IMR-90 (cell line): Measurements from ENCODE around the gene CENPU. TPM values are rescaled to one million over a fixed set of nuclear protein-coding genes. Genes with fewer than 3 reads are reported as not detected.

ENCODE experiments used
- ATAC-seq: fragments of 200-7000 bp; cut with Tn5 transposase; 2 replicates; pipeline ENCODE4 v1.9.1; 2020; ENCODE audit warnings: low read depth, mild to moderate bottlenecking, moderate library complexity
- BruUV-seq: library from RNA; stranded (reverse); fragments of 400-500 nt; replicated peaks from 2 replicates; lab custom pipeline; 2021; lab: Mats Ljungman, UMichigan
- CTCF ChIA-PET: fragments of 300-600 bp; formaldehyde crosslinking; extraction: SDS; loops from one replicate; lab custom pipeline; 2021; ENCODE audit warnings: antibody characterized with exemption; lab: Yijun Ruan, JAX
- POLR2A ChIA-PET: fragments of 300-600 bp; sonication (Branson Sonifier 250); formaldehyde crosslinking; loops from one replicate; lab custom pipeline; 2022; ENCODE audit warnings: antibody characterized with exemption; ENCODE audit not compliant: unreplicated experiment; lab: Charles Lee
- DNase-seq: peaks from one replicate; pipeline ENCODE4 v3.0.0; 2013
- H2AFZ ChIP-seq: replicated peaks from 2 replicates; pipeline ENCODE3; 2013; ENCODE audit warnings: low read length, mild to moderate bottlenecking; ENCODE audit not compliant: poor library complexity
- H2AK5ac ChIP-seq: 2 replicates; pipeline ENCODE4 v1.6.1; 2013; ENCODE audit warnings: low read depth, low read length, inconsistent platforms
- H2AK9ac ChIP-seq: replicated peaks from 2 replicates; pipeline ENCODE3; 2013; ENCODE audit warnings: mild to moderate bottlenecking, low read depth, low read length, moderate library complexity; ENCODE audit not compliant: poor library complexity
- H2BK120ac ChIP-seq: 2 replicates; pipeline ENCODE4 v1.6.1; 2013; ENCODE audit warnings: low read depth, low read length, inconsistent platforms
- H2BK15ac ChIP-seq: 3 replicates; pipeline ENCODE4 v1.6.1; 2013; ENCODE audit warnings: low read depth, low read length, inconsistent platforms
- H2BK20ac ChIP-seq: 2 replicates; pipeline ENCODE4 v1.6.1; 2013; ENCODE audit warnings: low read depth, mild to moderate bottlenecking, inconsistent platforms, low read length, moderate library complexity
- H2BK5ac ChIP-seq: 2 replicates; pipeline ENCODE4 v1.6.1; 2013; ENCODE audit warnings: mild to moderate bottlenecking, low read depth, low read length, inconsistent platforms; ENCODE audit not compliant: poor library complexity, severe bottlenecking
- H3K14ac ChIP-seq: replicated peaks from 2 replicates; pipeline ENCODE4 v1.6.1; 2013; ENCODE audit warnings: low read depth, low read length, inconsistent platforms
- H3K18ac ChIP-seq: 2 replicates; pipeline ENCODE4 v1.6.1; 2013; ENCODE audit warnings: low read depth, low read length, control low read depth
- H3K23ac ChIP-seq: 2 replicates; pipeline ENCODE4 v1.6.1; 2013; ENCODE audit warnings: low read depth, low read length, inconsistent platforms
- H3K27ac ChIP-seq: 2 replicates; pipeline ENCODE4 v1.5.1; 2013; ENCODE audit warnings: mild to moderate bottlenecking, control low read depth, low read length; ENCODE audit not compliant: insufficient read depth
- H3K27me3 ChIP-seq: 2 replicates; pipeline ENCODE4 v1.6.1; 2013; ENCODE audit warnings: low read length; ENCODE audit not compliant: control insufficient read depth, insufficient read depth
- H3K36me3 ChIP-seq: 2 replicates; pipeline ENCODE4 v1.6.1; 2013; ENCODE audit warnings: low read length, mixed read lengths; ENCODE audit not compliant: control insufficient read depth, insufficient read depth
- H3K4ac ChIP-seq: 2 replicates; pipeline ENCODE4 v1.6.1; 2013; ENCODE audit warnings: low read depth, low read length, inconsistent platforms
- H3K4me1 ChIP-seq: 2 replicates; pipeline ENCODE4 v1.6.1; 2013; ENCODE audit warnings: low read length, mixed read lengths; ENCODE audit not compliant: control insufficient read depth, insufficient read depth
- H3K4me2 ChIP-seq: 2 replicates; pipeline ENCODE4 v1.6.1; 2013; ENCODE audit warnings: low read depth, mild to moderate bottlenecking, control low read depth, low read length, moderate library complexity
- H3K4me3 ChIP-seq: 2 replicates; pipeline ENCODE4 v1.5.1; 2013; ENCODE audit warnings: low read depth, mild to moderate bottlenecking, control low read depth, low read length, moderate library complexity; ENCODE audit not compliant: insufficient read depth
- H3K56ac ChIP-seq: 2 replicates; pipeline ENCODE4 v1.6.1; 2013; ENCODE audit warnings: low read length, inconsistent platforms; ENCODE audit not compliant: insufficient read depth; ENCODE audit errors: extremely low read depth
- H3K79me1 ChIP-seq, 2 experiments: 2 replicates each; pipeline ENCODE4 v1.6.1; 2013; ENCODE audit warnings: low read length in 2 of 2, inconsistent platforms in 1 of 2, low read depth in 1 of 2
- H3K9ac ChIP-seq: 2 replicates; pipeline ENCODE4 v1.6.1; 2013; ENCODE audit warnings: low read depth, low read length, control low read depth
- H3K9me1 ChIP-seq: 2 replicates; pipeline ENCODE4 v1.6.1; 2013; ENCODE audit warnings: low read length, inconsistent platforms; ENCODE audit not compliant: insufficient read depth
- H3K9me3 ChIP-seq: 2 replicates; pipeline ENCODE4 v1.6.1; 2013; ENCODE audit warnings: low read length; ENCODE audit not compliant: control insufficient read depth, insufficient read depth
- H4K20me1 ChIP-seq: 2 replicates; pipeline ENCODE4 v1.6.1; 2013; ENCODE audit warnings: low read length, inconsistent platforms; ENCODE audit not compliant: insufficient read depth
- H4K5ac ChIP-seq: 2 replicates; pipeline ENCODE4 v1.6.1; 2013; ENCODE audit warnings: mild to moderate bottlenecking, low read depth, low read length, control low read depth
- H4K8ac ChIP-seq, 2 experiments: 2 replicates each; pipeline ENCODE4 v1.6.1; 2013; ENCODE audit warnings: low read depth in 2 of 2, low read length in 2 of 2, control low read depth in 1 of 2, inconsistent platforms in 1 of 2
- H4K91ac ChIP-seq: 2 replicates; pipeline ENCODE4 v1.6.1; 2013; ENCODE audit warnings: low read depth, low read length, inconsistent platforms; ENCODE audit not compliant: insufficient read depth
- BHLHE40 ChIP-seq: fragments of 150-350 bp; IDR thresholded peaks from 2 replicates; pipeline ENCODE4 v1.6.1; 2016; ENCODE audit warnings: mild to moderate bottlenecking, low read depth, low read length
- CEBPB ChIP-seq: IDR thresholded peaks from 2 replicates; pipeline ENCODE4 v1.6.1; 2012; ENCODE audit warnings: low read depth, low read length, improper control_type of control experiment
- CHD1 ChIP-seq: IDR thresholded peaks from 2 replicates; pipeline ENCODE4 v1.6.1; 2012; ENCODE audit warnings: low read depth, low read length, improper control_type of control experiment
- FOS ChIP-seq: fragments of 150-350 bp; IDR thresholded peaks from 2 replicates; pipeline ENCODE4 v1.6.1; 2016; ENCODE audit warnings: low read depth, low read length
- MAFK ChIP-seq: IDR thresholded peaks from 2 replicates; pipeline ENCODE4 v1.6.1; 2012; ENCODE audit warnings: low read depth, low read length, improper control_type of control experiment
- MAZ ChIP-seq: IDR thresholded peaks from 2 replicates; pipeline ENCODE4 v1.6.1; 2012; ENCODE audit warnings: low read depth, mild to moderate bottlenecking, low read length, improper control_type of control experiment, moderate library complexity, borderline replicate concordance
- MXI1 ChIP-seq: IDR thresholded peaks from 2 replicates; pipeline ENCODE4 v1.6.1; 2012; ENCODE audit warnings: low read depth, mild to moderate bottlenecking, low read length, moderate library complexity, borderline replicate concordance
- NFE2L2 ChIP-seq: fragments of 150-350 bp; IDR thresholded peaks from 2 replicates; pipeline ENCODE4 v1.6.1; 2016; ENCODE audit warnings: low read depth, mild to moderate bottlenecking, low read length
- POLR2A ChIP-seq: IDR thresholded peaks from 2 replicates; pipeline ENCODE4 v1.6.1; 2012; ENCODE audit warnings: mild to moderate bottlenecking, low read depth, low read length
- RAD21 ChIP-seq: IDR thresholded peaks from 2 replicates; pipeline ENCODE4 v1.6.1; 2012; ENCODE audit warnings: low read length, improper control_type of control experiment
- SMC3 ChIP-seq: fragments of 150-350 bp; IDR thresholded peaks from 2 replicates; pipeline ENCODE4 v1.6.1; 2016; ENCODE audit warnings: low read depth, mild to moderate bottlenecking, antibody characterized with exemption, low read length, moderate library complexity
- WGBS, 2 experiments: methylation state at CpG; one replicate each; pipeline versions ENCODE4 v1.1.5 to v1.1.7; 2013; ENCODE audit warnings: missing lambda C conversion rate in 2 of 2; ENCODE audit not compliant: insufficient read length in 1 of 2; ENCODE audit errors: extremely low coverage in 2 of 2; 5-methylcytosine and 5-hydroxymethylcytosine counted together
- dilution Hi-C: fragments of 300-500 bp; cut with HindIII; formaldehyde crosslinking; loops from one replicate; pipeline ENCODE4 v1.14.3; 2018; ENCODE audit warnings: low sequenced_read_pairs; ENCODE audit not compliant: unreplicated experiment
- in situ Hi-C: fragments of 300-500 bp; cut with MboI; formaldehyde crosslinking; loops from 3 replicates; pipeline ENCODE4 v1.14.3; 2019; ENCODE audit warnings: low sequenced_read_pairs, inconsistent platforms, mixed read lengths
- intact Hi-C: fragments of 100-400 bp; cut with micrococcal nuclease; formaldehyde crosslinking; loops from 2 replicates; pipeline ENCODE4 v1.10.0; 2022
- polyA plus RNA-seq, 3 experiments: library from polyadenylated mRNA; depleted of rRNA; stranded (reverse); fragments of >200 nt; gene quantifications; 2 replicates each; pipeline ENCODE4 v1.2.3, GENCODE V29; 2012; ENCODE audit warnings: low replicate concordance in 1 of 3
- total RNA-seq: library from RNA; depleted of rRNA; stranded (reverse); fragments of >200 nt; gene quantifications from 2 replicates; pipeline ENCODE4 v1.2.3, GENCODE V29; 2012
- TF ChIP-seq, protein P1 (sequence below): fragments of 150-350 bp; IDR thresholded peaks from 2 replicates; pipeline ENCODE4 v1.6.1; 2016; ENCODE audit warnings: low read depth, mild to moderate bottlenecking, low read length, moderate library complexity, borderline replicate concordance

The CENPU gene
- total and polyA plus RNA-seq, 2 of the 4 experiments (the other 2 are of a cell fraction) = 13.6 to 14.6 TPM

DNA sequence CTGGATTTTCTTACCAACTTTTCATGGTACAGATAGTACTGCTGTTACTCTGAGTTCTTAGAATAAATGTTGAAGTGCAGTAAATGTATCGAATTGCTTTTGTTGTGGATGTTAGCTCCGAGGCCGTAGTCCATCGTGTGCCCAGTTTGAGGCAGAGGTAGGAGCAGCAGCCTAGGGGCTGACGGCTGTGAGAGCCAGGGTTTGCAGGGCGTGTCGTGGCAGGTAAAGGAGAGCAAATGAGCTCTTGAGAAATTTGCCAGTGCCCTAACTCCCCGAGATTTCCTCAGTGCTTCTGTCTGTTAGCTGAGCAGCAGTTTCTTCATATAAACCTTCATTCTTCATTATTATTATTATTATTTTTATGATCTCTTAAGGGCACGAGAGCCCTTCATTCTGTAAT is 62.8 kb downstream of the CENPU start:
- ChIA-PET POLR2A (no interaction called here), CTCF (no interaction called here)
- dilution Hi-C loops = no loop called here
- Histone ChIP-seq H2AK5ac (no peak overlapping the region), H3K9ac (no peak overlapping the region), H3K9me3 (no peaks in the 10 kb centered on the region), H2BK120ac (no peak overlapping the region), H4K8ac (no peak overlapping the region), H3K14ac (no peak overlapping the region), H3K9me1 (0 out of 2 replicates have a peak, but pooled peaks cover 9% of the 10 kb centered on the region), H3K4ac (no peak overlapping the region), H3K27ac (no peak overlapping the region), H4K20me1 (no peaks in the 10 kb centered on the region), H2AFZ (no peak overlapping the region), H4K5ac (no peak overlapping the region), H3K4me2 (no peak overlapping the region), H4K91ac (no peak overlapping the region), H2AK9ac (no peak overlapping the region), H2BK15ac (no peak overlapping the region), H3K27me3 (no peaks in the 10 kb centered on the region), H3K23ac (no peak overlapping the region), H3K36me3 (peaks cover 17% of the 10 kb centered on the region), H3K18ac (no peak overlapping the region), H3K56ac (no peak overlapping the region), H3K79me1 (no peaks in the 10 kb centered on the region; a peak in 1 of 4 replicates), H2BK5ac (no peak overlapping the region), H3K4me1 (peaks cover 14% of the 10 kb centered on the region), H3K4me3 (no peak overlapping the region), H2BK20ac (no peak overlapping the region)
- ATAC-seq (no peak), DNase-seq (no peak)
- in situ Hi-C loops = no loop called here
- intact Hi-C loops = no loop called here
- no TSS peak for BruUV-seq
- WGBS, 2 experiments = 100% methylated on average over 5 of the region's 9 CpGs; no CpG with 5 or more reads in 1 of the 2 experiments
- TF ChIP-seq NFE2L2 (no peak), MXI1 (no peak), FOS (no peak), CHD1 (no peak), MAFK (no peak), RAD21 (no peak), POLR2A (no peak), BHLHE40 (no peak), SMC3 (no peak), MAZ (no peak), CEBPB (no peak)
- TF ChIP-seq, protein P1, sequence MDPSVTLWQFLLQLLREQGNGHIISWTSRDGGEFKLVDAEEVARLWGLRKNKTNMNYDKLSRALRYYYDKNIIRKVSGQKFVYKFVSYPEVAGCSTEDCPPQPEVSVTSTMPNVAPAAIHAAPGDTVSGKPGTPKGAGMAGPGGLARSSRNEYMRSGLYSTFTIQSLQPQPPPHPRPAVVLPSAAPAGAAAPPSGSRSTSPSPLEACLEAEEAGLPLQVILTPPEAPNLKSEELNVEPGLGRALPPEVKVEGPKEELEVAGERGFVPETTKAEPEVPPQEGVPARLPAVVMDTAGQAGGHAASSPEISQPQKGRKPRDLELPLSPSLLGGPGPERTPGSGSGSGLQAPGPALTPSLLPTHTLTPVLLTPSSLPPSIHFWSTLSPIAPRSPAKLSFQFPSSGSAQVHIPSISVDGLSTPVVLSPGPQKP = no peak
